NCI-H748 (cell line): ENCODE measurements around the gene BGLAP.

Experiments used
- DNase-seq: peaks from one replicate; lab custom pipeline; 2025; ENCODE audit not compliant: unreplicated experiment; lab: John Stamatoyannopoulos, UW

BGLAP gene

DNA sequence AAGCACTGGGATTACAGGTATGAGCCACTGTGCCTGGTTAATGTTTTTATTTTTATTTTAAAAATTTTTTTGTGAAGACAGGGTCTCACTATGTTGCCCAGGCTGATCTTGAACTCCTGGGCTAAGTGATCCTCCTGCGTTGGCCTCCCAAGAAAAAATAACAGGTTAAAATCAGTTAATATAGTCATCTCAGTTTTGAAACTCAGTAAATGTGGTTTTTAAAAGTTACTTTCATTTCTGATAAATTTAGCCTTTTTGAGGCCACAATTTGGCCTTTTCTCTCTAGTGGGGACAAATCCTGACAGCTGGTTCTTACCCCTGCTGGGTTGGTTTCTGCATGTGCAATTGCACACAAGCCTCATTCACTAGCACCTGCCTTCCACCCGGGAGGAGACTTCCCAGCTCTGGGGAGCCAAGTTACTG is 15.9 kb upstream of the BGLAP start:
- no peak for DNase-seq

DNA sequence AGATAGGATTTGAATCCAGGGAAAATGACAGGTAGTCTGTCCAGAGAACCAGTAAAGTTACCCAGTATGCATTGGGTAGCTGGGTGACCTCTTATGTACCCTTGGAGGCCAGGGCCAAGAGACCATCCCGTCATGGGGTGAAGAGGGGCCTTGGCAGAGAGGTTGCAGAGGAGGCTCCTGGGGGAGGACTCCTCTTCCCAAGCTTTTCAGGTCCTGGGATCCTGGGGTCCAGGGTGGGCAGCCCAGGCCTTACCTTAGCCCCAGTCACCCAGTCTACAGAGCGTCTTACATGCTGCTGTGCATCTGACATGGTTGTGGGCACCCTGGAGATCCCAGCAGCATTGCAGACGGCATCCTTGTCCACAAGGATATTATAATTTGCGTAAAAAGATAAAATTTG is 15.2 kb upstream of the BGLAP start:
- DNase-seq = no peak

DNA sequence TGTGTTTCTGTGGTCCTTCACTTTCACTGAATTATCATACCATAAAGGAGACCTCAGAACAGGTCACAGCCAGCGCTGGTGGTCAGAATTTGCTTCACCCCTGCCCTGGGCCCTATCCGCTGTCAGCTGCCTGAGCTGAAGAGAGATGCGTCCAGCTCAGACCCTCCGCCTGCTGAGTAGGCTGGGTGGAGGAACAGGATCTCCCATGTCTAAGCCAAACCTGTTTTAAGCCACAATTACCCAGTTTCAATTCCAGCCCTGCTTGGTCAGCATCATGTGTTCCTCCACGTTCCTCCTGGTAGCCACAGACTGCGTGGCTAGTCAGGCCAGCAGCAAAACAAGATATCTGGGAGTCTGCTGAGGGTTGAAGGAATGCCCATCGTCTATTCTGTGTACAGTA is 13.5 kb upstream of the BGLAP start:
- no peak for DNase-seq

DNA sequence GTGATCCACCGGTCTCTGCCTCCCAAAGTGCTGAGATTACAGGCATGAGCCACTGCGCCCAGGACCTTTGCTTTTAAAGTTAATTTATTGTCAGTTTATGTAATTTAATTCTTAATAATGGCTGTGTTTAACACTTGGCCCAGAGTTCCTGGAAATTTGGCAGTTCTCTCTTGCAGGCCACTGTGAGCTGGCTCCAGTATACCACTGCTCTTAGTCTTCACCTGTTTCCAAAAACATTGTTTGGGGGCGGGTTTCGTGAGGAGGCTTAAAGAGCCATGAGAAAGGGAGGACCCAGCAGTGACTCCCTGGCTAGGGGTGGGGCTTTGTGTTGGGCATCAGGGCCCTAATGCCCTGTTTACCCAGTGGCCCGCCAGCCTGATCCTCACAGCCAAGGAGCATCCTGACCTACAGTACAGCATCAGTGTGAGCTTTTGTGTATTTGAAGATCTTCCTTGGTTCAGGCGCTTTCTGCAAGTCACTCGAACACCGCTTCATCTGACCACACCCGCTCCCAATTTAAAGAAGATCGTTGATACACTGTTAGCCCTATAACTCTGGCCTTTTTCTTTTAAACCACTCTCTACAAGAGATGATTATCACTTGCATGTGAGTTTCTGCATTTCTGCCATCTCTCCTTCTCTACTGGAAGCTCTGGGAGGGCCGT is 12.0 kb upstream of the BGLAP start:
- DNase-seq = no peak

DNA sequence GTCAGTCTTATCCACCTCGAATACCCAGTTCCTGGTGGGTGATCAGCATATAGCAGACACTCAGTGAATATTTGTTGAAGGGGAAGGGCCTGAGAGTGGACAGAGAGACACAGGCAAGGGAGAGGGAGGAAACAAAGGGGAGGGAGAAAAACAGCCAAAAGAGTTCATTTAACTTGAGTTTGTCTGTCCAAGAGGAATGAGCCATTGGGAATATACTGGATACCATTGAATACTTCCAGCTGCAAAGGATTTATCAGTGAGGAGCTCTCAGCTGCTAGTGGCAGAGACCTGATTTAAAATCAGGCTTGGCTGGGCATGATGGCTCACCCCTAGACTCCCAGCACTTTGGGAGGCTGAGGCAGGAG is 11.5 kb upstream of the BGLAP start:
- no peak for DNase-seq

- DNase-seq = no peak
These were observed 9.6 kb upstream of the BGLAP start for GRCh38 chr1:156232201-156232894.

DNA sequence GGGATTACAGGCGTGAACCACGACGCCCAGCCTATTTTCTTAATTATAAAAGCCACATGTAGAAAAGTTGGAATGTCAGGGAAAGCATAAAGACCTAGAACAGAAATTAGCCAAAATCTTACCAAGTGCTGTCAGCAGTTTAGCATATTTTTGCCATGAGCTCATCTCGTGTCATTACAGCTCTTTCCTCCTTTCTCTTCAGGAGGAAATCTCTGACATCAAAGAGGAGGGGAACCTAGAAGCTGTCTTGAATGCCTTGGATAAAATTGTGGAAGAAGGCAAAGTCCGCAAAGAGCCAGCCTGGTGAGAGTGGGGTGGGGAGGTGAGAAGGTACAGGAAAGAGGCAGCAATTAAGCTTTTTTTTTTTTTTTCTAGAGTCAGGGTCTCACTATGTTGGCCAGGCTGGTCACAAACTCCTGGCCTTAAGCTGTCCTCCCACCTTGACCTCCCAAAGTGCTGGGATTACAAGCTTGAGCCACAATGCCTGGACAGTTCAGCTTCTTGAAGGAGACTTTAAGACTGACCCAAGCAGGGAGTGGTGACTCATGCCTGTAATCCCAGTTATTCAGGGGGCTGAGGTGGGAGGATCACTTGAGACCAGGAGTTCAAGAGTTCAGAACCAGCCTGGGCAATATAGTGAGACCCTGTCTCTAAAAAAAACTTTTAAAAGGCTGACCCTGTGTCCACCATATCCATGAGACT is 8.4 kb upstream of the BGLAP start:
- DNase-seq = no peak

DNA sequence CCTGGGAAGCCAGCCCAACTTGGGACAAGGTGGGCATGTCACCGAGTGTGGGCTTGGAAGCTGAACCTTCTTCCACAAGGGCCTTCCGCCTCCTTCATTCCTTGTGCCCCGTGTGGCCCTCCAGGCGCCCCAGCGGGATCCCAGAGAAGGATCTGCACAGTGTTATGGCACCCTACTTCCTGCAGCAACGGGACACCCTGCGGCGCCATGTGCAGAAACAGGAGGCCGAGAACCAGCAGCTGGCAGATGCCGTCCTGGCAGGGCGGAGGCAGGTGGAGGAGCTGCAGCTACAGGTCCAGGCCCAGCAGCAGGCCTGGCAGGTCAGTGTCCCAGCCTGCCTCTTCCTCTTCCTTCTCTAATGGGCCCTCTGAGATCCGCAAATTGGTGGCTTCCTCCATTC is 5.8 kb upstream of the BGLAP start:
- DNase-seq = no peak

- DNase-seq = no peak
These were observed 3.7 kb upstream of the BGLAP start for GRCh38 chr1:156238248-156238647.

GRCh38 chr1:156241311-156241811 is 623 bp upstream of the BGLAP start:
- DNase-seq = no peak

- no peak for DNase-seq
These were observed 754 bp downstream of the BGLAP start for GRCh38 chr1:156242738-156243137.

DNA sequence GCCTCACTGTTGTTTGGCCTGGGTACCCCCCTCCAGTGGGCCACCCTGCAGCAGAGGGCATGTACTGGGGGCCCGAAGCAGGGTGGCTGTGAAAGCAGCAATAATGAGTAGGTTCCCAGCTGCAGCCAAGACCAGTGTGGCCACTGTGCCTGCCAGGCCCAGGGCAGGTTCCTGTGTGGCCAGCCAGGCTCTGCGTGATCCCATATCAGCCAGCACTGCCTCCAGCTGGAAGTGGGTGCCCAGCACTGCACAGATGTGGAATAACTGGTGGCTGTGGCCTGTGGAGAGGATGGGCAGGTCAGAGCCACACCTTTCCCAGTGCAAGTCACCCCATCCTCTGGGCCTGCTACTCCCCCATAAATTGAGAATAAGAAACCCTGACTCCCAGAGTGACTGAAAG is 2.1 kb downstream of the BGLAP start:
- no peak for DNase-seq

DNA sequence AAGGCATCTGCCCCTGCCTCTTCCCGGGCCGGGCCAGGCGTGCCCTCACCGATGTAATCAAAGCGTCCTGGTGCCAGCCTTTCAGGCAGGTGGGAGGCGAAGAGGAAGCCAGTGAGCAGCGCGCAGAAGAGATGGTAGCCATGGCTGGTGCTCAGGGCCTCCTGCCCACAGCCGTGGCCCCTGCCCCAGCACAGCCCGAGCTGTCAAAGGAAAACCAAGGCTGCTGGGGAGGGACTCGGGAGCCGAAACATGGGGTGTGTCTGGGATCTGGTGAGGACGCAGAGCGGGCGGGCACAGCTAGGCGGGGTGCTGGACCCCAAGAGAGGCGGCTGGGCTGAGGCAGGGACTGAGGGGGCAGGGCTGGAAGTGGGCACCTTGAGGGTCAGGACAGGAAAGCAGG is 2.7 kb downstream of the BGLAP start:
- no peak for DNase-seq

GRCh38 chr1:156245451-156246232 is 3.7 kb downstream of the BGLAP start:
- peak; percentile 73 for DNase-seq

GRCh38 chr1:156246241-156246780 is 4.3 kb downstream of the BGLAP start:
- no peak for DNase-seq

DNA sequence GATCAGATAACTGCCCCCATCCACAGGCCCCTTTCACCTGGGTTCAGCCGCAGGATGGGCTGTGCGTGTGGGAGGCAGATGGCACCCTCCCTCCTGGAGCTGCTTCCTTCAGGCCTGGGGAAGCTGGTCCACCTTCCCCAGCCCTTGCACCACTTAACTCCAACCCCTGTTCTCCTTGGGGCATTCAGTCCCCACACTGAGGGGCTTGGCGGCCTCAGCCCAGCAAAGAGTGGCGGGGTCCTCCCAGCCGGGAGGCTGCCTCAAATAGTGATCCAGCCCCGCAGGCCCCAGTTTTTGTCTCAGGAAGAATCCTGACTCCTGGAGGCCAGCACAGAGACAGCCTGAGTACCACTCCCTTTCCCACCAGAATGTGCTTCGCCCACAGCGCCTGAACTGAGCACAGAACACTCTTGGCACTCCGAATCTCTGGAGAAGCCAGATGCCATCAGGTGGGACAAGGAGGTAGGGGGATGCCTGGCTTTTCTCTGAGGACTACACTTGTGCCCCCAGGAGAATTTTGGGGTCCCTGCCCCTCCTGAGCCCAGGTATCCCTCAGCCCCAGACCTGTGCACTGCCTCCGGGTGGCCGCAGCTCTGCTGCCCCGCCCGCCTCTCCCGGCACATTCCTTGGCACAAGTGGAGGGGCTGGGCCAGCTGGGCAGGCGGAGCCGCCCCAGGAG is 4.9 kb downstream of the BGLAP start:
- DNase-seq = peak; percentile 10

DNA sequence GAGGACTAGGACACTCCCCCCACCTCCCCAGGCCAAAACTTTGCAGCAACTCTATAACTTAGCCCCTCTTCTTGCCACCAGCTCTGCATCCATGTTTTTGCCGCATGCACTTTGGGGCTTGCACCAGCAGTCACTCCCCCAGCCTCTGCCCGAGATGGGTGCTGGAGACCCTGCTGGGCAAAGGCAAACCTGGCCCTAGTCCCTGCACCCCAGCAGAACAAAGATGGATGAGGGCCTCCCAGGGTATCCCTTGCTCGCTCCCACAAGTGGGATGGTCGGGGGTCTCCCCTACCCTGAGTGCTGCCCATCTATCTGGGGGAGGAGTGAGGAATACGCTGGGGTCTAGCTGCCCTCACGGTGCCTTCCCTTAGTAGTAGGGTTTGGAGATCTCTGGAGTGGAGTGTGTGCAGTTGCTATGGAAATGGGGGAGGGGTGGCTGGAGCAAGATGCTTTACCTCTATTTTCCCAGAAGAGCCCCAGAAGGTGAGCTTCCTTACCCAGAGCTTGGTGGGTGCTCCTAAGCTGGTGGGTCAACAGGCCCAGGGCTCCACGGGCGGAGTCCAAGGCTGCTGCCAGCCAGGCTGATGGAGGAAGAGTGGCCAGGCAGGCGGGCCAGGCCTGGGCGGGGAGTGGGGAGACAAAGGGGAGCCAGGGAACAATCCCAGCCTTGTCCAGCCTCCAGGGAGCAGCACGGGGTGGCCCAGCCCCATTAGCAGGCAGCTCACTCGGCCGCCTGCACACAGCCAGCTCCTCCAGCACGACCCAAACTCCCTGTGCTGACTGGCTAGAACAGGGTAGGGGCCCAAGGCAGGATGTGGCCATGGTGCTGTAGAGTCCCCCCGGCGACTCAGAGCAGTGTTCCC is 5.7 kb downstream of the BGLAP start, which contains the start of gene PAQR6:
Gene PAQR6 (minus strand): TSS at position 597 of the 863 bp plus-strand sequence. CDS start 1,325 bp downstream, outside the sequence.
- peak; percentile 15 for DNase-seq

DNA sequence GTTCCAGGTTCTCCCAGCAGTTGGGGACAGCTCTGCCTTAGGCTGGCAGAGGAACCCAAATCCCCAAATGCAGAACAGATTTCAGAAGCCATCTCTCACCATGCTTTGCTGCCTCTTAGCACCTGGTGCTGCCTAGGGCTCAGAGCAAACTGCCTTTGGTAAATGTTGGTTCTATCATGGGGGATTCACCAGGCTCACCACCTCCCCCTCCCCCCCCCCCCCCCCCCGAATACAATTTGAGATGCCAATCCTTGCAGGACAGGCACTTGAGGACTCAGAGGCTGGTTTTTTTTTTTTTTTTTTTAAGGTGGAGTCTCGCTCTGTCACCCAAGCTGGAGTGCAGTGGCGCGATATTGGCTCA is 6.3 kb downstream of the BGLAP start:
- DNase-seq = no peak

- DNase-seq = no peak
These were observed 7.6 kb downstream of the BGLAP start for GRCh38 chr1:156249593-156249992.

- no peak for DNase-seq
These were observed 9.5 kb downstream of the BGLAP start for GRCh38 chr1:156251527-156251926.
